HepG2 (cell line): Measurements from ENCODE around the gene HTRA2. TPM values are rescaled to one million over a fixed set of nuclear protein-coding genes. Genes with fewer than 3 reads are reported as not detected.

ENCODE experiments used
- ATAC-seq: fragments of 200-7000 bp; cut with Tn5 transposase; 3 replicates; pipeline ENCODE4 v1.9.1; 2020; ENCODE audit warnings: mild to moderate bottlenecking, moderate library complexity
- BruUV-seq: library from RNA; stranded (reverse); fragments of 400-500 nt; replicated peaks from 2 replicates; lab custom pipeline; 2021; lab: Mats Ljungman, UMichigan
- CTCF ChIA-PET: fragments of 300-600 bp; formaldehyde crosslinking; extraction: SDS; loops from one replicate; lab custom pipeline; 2021; ENCODE audit warnings: low total read pairs, inconsistent platforms, low intra/inter-chr PET ratio; lab: Yijun Ruan, JAX
- POLR2A ChIA-PET: fragments of 350-600 bp; sonication (Branson Sonifier 250); formaldehyde crosslinking; loops from one replicate; lab custom pipeline; 2020; ENCODE audit warnings: antibody characterized with exemption, inconsistent platforms; lab: Yijun Ruan, JAX
- DNase-seq: peaks from one replicate; pipeline ENCODE4 v3.0.0-alpha.2; 2015; ENCODE audit warnings: low spot score
- FAIRE-seq: peaks from 3 replicates; lab custom pipeline; 2011; peaks lifted over from hg19 to GRCh38; lab: Jason Lieb, UNC
- H2AFZ ChIP-seq: one replicate; pipeline ENCODE4 v1.6.1; 2011; ENCODE audit warnings: low read length, inconsistent platforms
- H3K27ac ChIP-seq: fragments of 300-600 bp; 3 replicates; pipeline ENCODE4 v1.8.0; 2011; ENCODE audit warnings: mixed run types, mild to moderate bottlenecking, mixed read lengths, low read length, inconsistent platforms; ENCODE audit not compliant: insufficient read depth; ENCODE audit errors: extremely low read length
- H3K27me3 ChIP-seq, 2 experiments: fragments of 200-600 bp in 1 of 2; 2 replicates in 1 of 2; 3 replicates in 1 of 2; pipeline versions ENCODE4 v1.6.0 to v1.8.0; 2011; ENCODE audit warnings: low read length in 2 of 2, mild to moderate bottlenecking in 2 of 2, moderate library complexity in 2 of 2, inconsistent platforms in 1 of 2; ENCODE audit not compliant: insufficient read depth in 2 of 2, control insufficient read depth in 1 of 2
- H3K36me3 ChIP-seq, 2 experiments: fragments of 200-600 bp in 1 of 2; replicated peaks in 1 of 2; 2 replicates in 1 of 2; 3 replicates in 1 of 2; pipeline versions ENCODE4 v1.5.1 to v1.8.0; 2011; ENCODE audit warnings: low read length in 2 of 2, inconsistent platforms in 1 of 2; ENCODE audit not compliant: insufficient read depth in 2 of 2, control insufficient read depth in 1 of 2
- H3K4me1 ChIP-seq: 2 replicates; pipeline ENCODE4 v1.5.1; 2012; ENCODE audit warnings: low read length, inconsistent platforms; ENCODE audit not compliant: insufficient read depth
- H3K4me2 ChIP-seq: 2 replicates; pipeline ENCODE4 v1.6.0; 2011; ENCODE audit warnings: low read depth, low read length, inconsistent platforms
- H3K4me3 ChIP-seq, 3 experiments: fragments of 200-600 bp in 1 of 3; sonication (generic), shearing (Covaris generic) in 1 of 3; replicated peaks in 1 of 3; 2 replicates each; pipeline ENCODE4 v1.5.1; 2011 to 2016; ENCODE audit warnings: low read length in 3 of 3, inconsistent platforms in 2 of 3, low read depth in 2 of 3, mild to moderate bottlenecking in 2 of 3, control low read depth in 1 of 3, mixed read lengths in 1 of 3; ENCODE audit not compliant: insufficient read depth in 1 of 3
- H3K79me2 ChIP-seq: one replicate; pipeline ENCODE4 v1.6.1; 2011; ENCODE audit warnings: low read length, inconsistent platforms; ENCODE audit not compliant: insufficient read depth
- H3K9ac ChIP-seq: 2 replicates; pipeline ENCODE4 v1.6.0; 2011; ENCODE audit warnings: mild to moderate bottlenecking, low read depth, low read length, inconsistent platforms; ENCODE audit not compliant: insufficient read depth
- H3K9me3 ChIP-seq: 2 replicates; pipeline ENCODE4 v1.5.1; 2012; ENCODE audit warnings: mild to moderate bottlenecking, low read length
- H4K20me1 ChIP-seq: 2 replicates; pipeline ENCODE4 v1.6.0; 2011; ENCODE audit warnings: inconsistent platforms, mild to moderate bottlenecking, low read length, moderate library complexity; ENCODE audit not compliant: insufficient read depth
- ATF2 ChIP-seq: sonication (generic); formaldehyde crosslinking; IDR thresholded peaks from 2 replicates; pipeline ENCODE4 v1.4.0; 2020; ENCODE audit warnings: missing genetic modification reagents
- ATF7-NPFF ChIP-seq: sonication (generic); formaldehyde crosslinking; IDR thresholded peaks from 2 replicates; pipeline ENCODE4 v1.8.1; 2023; ENCODE audit warnings: mild to moderate bottlenecking, low read depth, missing genetic modification reagents, moderate library complexity
- ETV5 ChIP-seq: IDR thresholded peaks from 2 replicates; pipeline ENCODE4 v1.6.1; 2018; ENCODE audit warnings: missing biosample characterization, missing genetic modification reagents, inconsistent platforms, borderline replicate concordance
- GATA4 ChIP-seq: sonication (generic); IDR thresholded peaks from 2 replicates; pipeline ENCODE4 v1.6.1; 2016; ENCODE audit warnings: antibody characterized with exemption, low read depth, borderline replicate concordance
- HNF4G ChIP-seq, 2 experiments: sonication (generic) in 1 of 2; formaldehyde crosslinking in 1 of 2; IDR thresholded peaks; 2 replicates each; pipeline versions ENCODE4 v1.4.0 to v1.6.1; 2011 to 2020; ENCODE audit warnings: borderline replicate concordance in 2 of 2, low read depth in 2 of 2, mild to moderate bottlenecking in 2 of 2, low read length in 1 of 2, missing genetic modification reagents in 1 of 2, moderate library complexity in 1 of 2
- HOXD1 ChIP-seq: sonication (generic); formaldehyde crosslinking; IDR thresholded peaks from 2 replicates; pipeline ENCODE4 v1.5.0; 2020; ENCODE audit warnings: missing genetic modification reagents
- KDM6A ChIP-seq: IDR thresholded peaks from 2 replicates; pipeline ENCODE4 v1.6.1; 2016; ENCODE audit warnings: low read depth
- POLR2AphosphoS2 ChIP-seq: IDR thresholded peaks from 2 replicates; pipeline ENCODE4 v1.6.1; 2011; ENCODE audit warnings: low read depth, low read length, improper control_type of control experiment
- SALL1 ChIP-seq: sonication (generic); formaldehyde crosslinking; IDR thresholded peaks from 2 replicates; pipeline ENCODE4 v1.8.0; 2022; ENCODE audit warnings: mild to moderate bottlenecking, missing genetic modification reagents
- SATB2 ChIP-seq: sonication (generic); formaldehyde crosslinking; IDR thresholded peaks from 2 replicates; pipeline ENCODE4 v1.5.0; 2020; ENCODE audit warnings: missing genetic modification reagents
- SRF ChIP-seq: IDR thresholded peaks from 2 replicates; pipeline ENCODE4 v1.6.1; 2011; ENCODE audit warnings: mild to moderate bottlenecking, low read depth, low read length, moderate library complexity
- TCF7 ChIP-seq: sonication (generic); IDR thresholded peaks from 2 replicates; pipeline ENCODE4 v1.6.1; 2016; ENCODE audit warnings: antibody characterized with exemption, low read depth
- ZC3H4 ChIP-seq: sonication (generic); formaldehyde crosslinking; IDR thresholded peaks from 2 replicates; pipeline ENCODE4 v1.4.0; 2020; ENCODE audit warnings: missing genetic modification reagents, borderline replicate concordance
- ZFP36L1 ChIP-seq: sonication (generic); formaldehyde crosslinking; IDR thresholded peaks from 2 replicates; pipeline ENCODE4 v1.8.0; 2022; ENCODE audit warnings: mild to moderate bottlenecking, missing genetic modification reagents, moderate library complexity
- ZNF788 ChIP-seq: sonication (generic); formaldehyde crosslinking; IDR thresholded peaks from 2 replicates; pipeline ENCODE4 v1.5.0; 2020; ENCODE audit warnings: mild to moderate bottlenecking, missing genetic modification reagents, borderline replicate concordance
- ZNF883 ChIP-seq: sonication (generic); formaldehyde crosslinking; IDR thresholded peaks from 2 replicates; pipeline ENCODE4 v1.5.1; 2020; ENCODE audit warnings: mild to moderate bottlenecking, missing genetic modification reagents; ENCODE audit errors: not compliant biosample characterization
- WGBS: methylation state at CpG from one replicate; pipeline ENCODE4 v1.1.6; 2017; ENCODE audit warnings: low lambda C conversion rate; 5-methylcytosine and 5-hydroxymethylcytosine counted together
- in situ Hi-C: cut with HindIII; loops from 2 replicates; pipeline ENCODE4 v1.10.0; 2017; ENCODE audit warnings: low pct_unique_long_range_greater_than_20kb; ENCODE audit not compliant: extremely low pct_ligation_motif_present
- intact Hi-C: fragments of 100-400 bp; cut with micrococcal nuclease; formaldehyde crosslinking; loops from one replicate; pipeline ENCODE4 v1.10.0; 2022; ENCODE audit not compliant: unreplicated experiment
- polyA plus RNA-seq, 8 experiments: library from polyadenylated mRNA; depleted of rRNA in 3 of 8; stranded (reverse) in 7 of 8; unstranded in 1 of 8; fragments of >200 nt; fragmentation: Illumina TruSeq in 4 of 8; extraction: Trizol in 4 of 8; gene quantifications; 2 replicates each; pipeline versions ENCODE4 v1.2.1 to v1.2.3, GENCODE V29; 2011 to 2016; ENCODE audit warnings: low read depth in 4 of 8, missing spikeins in 1 of 8, mixed read lengths in 1 of 8; ENCODE audit not compliant: insufficient read depth in 1 of 8
- total RNA-seq, 5 experiments: library from RNA; depleted of rRNA; stranded (reverse); fragments of >200 nt; fragmentation: Illumina TruSeq; extraction: Trizol; gene quantifications; 2 replicates each; pipeline ENCODE4 v1.2.3, GENCODE V29; 2016; ENCODE audit warnings: low read depth in 1 of 5
- TF ChIP-seq, protein P1 (sequence below): sonication (generic); formaldehyde crosslinking; IDR thresholded peaks from 2 replicates; pipeline ENCODE4 v1.5.0; 2020; ENCODE audit warnings: missing genetic modification reagents, mild to moderate bottlenecking, borderline replicate concordance
- TF ChIP-seq, protein P2 (sequence below): sonication (generic); formaldehyde crosslinking; IDR thresholded peaks from 2 replicates; pipeline ENCODE4 v1.4.0; 2020; ENCODE audit warnings: mild to moderate bottlenecking, low read depth, missing genetic modification reagents

The HTRA2 gene
- total and polyA plus RNA-seq, 2 of the 13 experiments (the other 11 are each of a cell fraction or from before 2014, with no cell fraction given): 47.7 to 50.3 TPM

GRCh38 chr2:74544634-74545033 lies 14.9 kb downstream of the HTRA2 start (continued):
- TF ChIP-seq SATB2 (CRISPR knock-in tag) (no peak), HOXD1 (no peak)
- TF ChIP-seq, all 625 proteins: peak for 7

GRCh38 chr2:74546004-74546403 lies 16.3 kb downstream of the HTRA2 start:
- in situ Hi-C loops (no loop called here), intact Hi-C loops (no loop called here)
- ChIA-PET POLR2A (no interaction called here), CTCF (no interaction called here)
- H3K9me3 ChIP-seq: no peaks in the 10 kb centered on the region
- DNase-seq (no peak), ATAC-seq (no peak), FAIRE-seq (no peak)
- H3K27me3 ChIP-seq: peaks cover 0 to 27% of the 10 kb centered on the region in 2 experiments; a peak in 2 of 5 replicates
- H4K20me1 ChIP-seq: no peaks in the 10 kb centered on the region
- H3K4me1 ChIP-seq: peaks cover 24% of the 10 kb centered on the region
- no peak overlapping the region for H3K4me3 ChIP-seq
- no peak overlapping the region for H3K9ac ChIP-seq
- H3K4me2 ChIP-seq: no peak overlapping the region
- no TSS peak for BruUV-seq
- no peak overlapping the region for H2AFZ ChIP-seq
- no peaks in the 10 kb centered on the region for H3K79me2 ChIP-seq
- no peaks in the 10 kb centered on the region for H3K36me3 ChIP-seq
- H3K27ac ChIP-seq: no peak overlapping the region
- 27% methylated on average over 3 of the region's 3 CpGs for WGBS
- no peak for TF ChIP-seq SALL1 (CRISPR knock-in tag)
- TF ChIP-seq ZFP36L1 (CRISPR knock-in tag): no peak
- no peak for TF ChIP-seq ZC3H4 (CRISPR knock-in tag)
- no peak for TF ChIP-seq ZNF788 (CRISPR knock-in tag)
- TF ChIP-seq, protein P1, sequence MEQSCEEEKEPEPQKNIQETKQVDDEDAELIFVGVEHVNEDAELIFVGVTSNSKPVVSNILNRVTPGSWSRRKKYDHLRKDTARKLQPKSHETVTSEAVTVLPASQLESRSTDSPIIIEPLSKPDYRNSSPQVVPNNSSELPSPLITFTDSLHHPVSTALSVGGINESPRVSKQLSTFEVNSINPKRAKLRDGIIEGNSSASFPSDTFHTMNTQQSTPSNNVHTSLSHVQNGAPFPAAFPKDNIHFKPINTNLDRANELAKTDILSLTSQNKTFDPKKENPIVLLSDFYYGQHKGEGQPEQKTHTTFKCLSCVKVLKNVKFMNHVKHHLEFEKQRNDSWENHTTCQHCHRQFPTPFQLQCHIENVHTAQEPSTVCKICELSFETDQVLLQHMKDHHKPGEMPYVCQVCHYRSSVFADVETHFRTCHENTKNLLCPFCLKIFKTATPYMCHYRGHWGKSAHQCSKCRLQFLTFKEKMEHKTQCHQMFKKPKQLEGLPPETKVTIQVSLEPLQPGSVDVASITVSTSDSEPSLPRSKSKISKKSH (CRISPR knock-in tag): no peak
- TF ChIP-seq ZNF883 (CRISPR knock-in tag): no peak
- no peak for TF ChIP-seq TCF7
- no peak for TF ChIP-seq HNF4G (IDR thresholded peaks at IDR 0.05; ENCODE audit: borderline replicate concordance, low read depth, low read length)
- no peak for TF ChIP-seq HNF4G (CRISPR knock-in tag; IDR thresholded peaks at IDR 0.05; ENCODE audit: borderline replicate concordance, low read depth)
- no peak for TF ChIP-seq ETV5 (CRISPR knock-in tag)
- TF ChIP-seq, protein P2, sequence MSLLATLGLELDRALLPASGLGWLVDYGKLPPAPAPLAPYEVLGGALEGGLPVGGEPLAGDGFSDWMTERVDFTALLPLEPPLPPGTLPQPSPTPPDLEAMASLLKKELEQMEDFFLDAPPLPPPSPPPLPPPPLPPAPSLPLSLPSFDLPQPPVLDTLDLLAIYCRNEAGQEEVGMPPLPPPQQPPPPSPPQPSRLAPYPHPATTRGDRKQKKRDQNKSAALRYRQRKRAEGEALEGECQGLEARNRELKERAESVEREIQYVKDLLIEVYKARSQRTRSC: no peak
- TF ChIP-seq POLR2AphosphoS2: no peak
- TF ChIP-seq GATA4: no peak
- TF ChIP-seq SRF: no peak
- TF ChIP-seq ATF7-NPFF: no peak
- TF ChIP-seq ATF2 (CRISPR knock-in tag): no peak
- no peak for TF ChIP-seq KDM6A (CRISPR knock-in tag)
